Measurements from ENCODE around the gene PDE7B. TPM values are rescaled to one million over a fixed set of nuclear protein-coding genes. Genes with fewer than 3 reads are reported as not detected.

The PDE7B gene
- total and polyA plus RNA-seq, 2 donors (not counting 1 experiment from before 2014, with no cell fraction given), result 2.6 to 7.5 TPM

DNA sequence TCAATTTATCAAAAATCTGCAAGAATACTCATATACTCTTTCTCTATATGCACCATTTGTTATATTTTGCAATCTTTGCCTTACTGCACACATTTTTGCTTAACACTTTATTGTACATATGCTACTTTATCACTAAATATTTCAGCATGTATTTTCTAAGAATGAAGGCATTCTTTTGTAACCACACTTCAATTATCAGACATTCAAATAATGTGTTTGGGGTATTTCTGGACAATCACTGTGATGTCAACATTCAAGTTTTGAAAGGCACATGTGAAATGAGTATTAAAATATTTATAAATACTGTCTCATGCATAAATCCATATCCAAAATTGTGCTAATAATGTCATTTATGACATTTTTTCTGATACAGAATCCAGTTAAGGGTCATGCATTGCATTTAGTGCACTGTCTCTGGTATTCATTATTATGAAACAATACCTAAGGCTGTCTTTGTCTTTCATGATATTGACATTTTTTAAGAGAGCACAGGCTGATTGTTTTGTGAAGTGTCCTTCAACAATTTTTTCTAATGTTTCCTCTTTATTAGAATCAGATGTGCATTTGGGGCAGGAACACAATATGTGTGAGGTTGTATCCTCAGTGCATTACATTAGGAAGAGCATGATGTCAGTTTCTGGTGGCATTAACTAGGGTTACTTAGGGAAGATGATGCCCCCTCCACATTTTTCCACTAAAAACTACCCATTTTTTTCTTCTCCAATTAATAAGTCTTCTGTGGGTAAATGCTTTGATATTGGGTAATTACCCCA is 292.9 kb downstream of the PDE7B start:
- H3K9ac ChIP-seq (ENCODE audit: low read length), result no peak overlapping the region
- DNase-seq, result no peak
- intact Hi-C loops (cut with micrococcal nuclease), result no loop called here
- ATAC-seq (ENCODE audit: low read depth), result no peak
- ChIA-PET POLR2A (no interaction called here), CTCF (no interaction called here)
- no peak overlapping the region for H3K4me3 ChIP-seq (ENCODE audit: control extremely low read depth in 1 of 5, extremely low read depth in 1 of 5, insufficient read depth in 1 of 5, low read depth in 2 of 5, low read length in 4 of 5)
- H3K27ac Mint-ChIP-seq, result no peak overlapping the region
- no peaks in the 10 kb centered on the region for H3K27me3 ChIP-seq (replicated peaks in 1 of 4; ENCODE audit: control extremely low read depth in 1 of 4, control insufficient read depth in 3 of 4, insufficient read depth in 4 of 4, low read length in 3 of 4)
- H4K20me1 ChIP-seq (ENCODE audit: control insufficient read depth, insufficient read depth, low read length, poor library complexity, severe bottlenecking), result no peaks in the 10 kb centered on the region
- no peak overlapping the region for H2AFZ ChIP-seq (ENCODE audit: insufficient read depth, low read depth, low read length, poor library complexity, severe bottlenecking)
- no peak overlapping the region for H3K4me2 ChIP-seq (replicated peaks; ENCODE audit: low read depth, low read length, poor library complexity, severe bottlenecking)
- H3K4me1 ChIP-seq (ENCODE audit: control insufficient read depth in 2 of 2, insufficient read depth in 2 of 2, low read length in 2 of 2), result no peaks in the 10 kb centered on the region
- H3K9me3 ChIP-seq (ENCODE audit: control extremely low read depth in 1 of 3, control insufficient read depth in 2 of 3, insufficient read depth in 1 of 3, low read length in 2 of 3), result no peaks in the 10 kb centered on the region
- H3K27ac ChIP-seq (ENCODE audit: low read length in 2 of 2), result no peak overlapping the region
- H3K36me3 ChIP-seq (replicated peaks in 1 of 2; ENCODE audit: control extremely low read depth in 1 of 2, control insufficient read depth in 1 of 2, extremely low read depth in 1 of 2, insufficient read depth in 2 of 2, low read length in 1 of 2), result peaks cover 0 to 2% of the 10 kb centered on the region in 2 experiments
- H3K27me3 Mint-ChIP-seq, result no peaks in the 10 kb centered on the region
- H3K4me3 Mint-ChIP-seq, result no peak overlapping the region
- no peaks in the 10 kb centered on the region for H3K79me2 ChIP-seq (ENCODE audit: control insufficient read depth, insufficient read depth, low read length)
- TF ChIP-seq EZH2 (IDR thresholded peaks at IDR 0.05; ENCODE audit: borderline replicate concordance, insufficient read depth, low read depth, low read length, poor library complexity, severe bottlenecking), result no peak
- TF ChIP-seq, protein P1, sequence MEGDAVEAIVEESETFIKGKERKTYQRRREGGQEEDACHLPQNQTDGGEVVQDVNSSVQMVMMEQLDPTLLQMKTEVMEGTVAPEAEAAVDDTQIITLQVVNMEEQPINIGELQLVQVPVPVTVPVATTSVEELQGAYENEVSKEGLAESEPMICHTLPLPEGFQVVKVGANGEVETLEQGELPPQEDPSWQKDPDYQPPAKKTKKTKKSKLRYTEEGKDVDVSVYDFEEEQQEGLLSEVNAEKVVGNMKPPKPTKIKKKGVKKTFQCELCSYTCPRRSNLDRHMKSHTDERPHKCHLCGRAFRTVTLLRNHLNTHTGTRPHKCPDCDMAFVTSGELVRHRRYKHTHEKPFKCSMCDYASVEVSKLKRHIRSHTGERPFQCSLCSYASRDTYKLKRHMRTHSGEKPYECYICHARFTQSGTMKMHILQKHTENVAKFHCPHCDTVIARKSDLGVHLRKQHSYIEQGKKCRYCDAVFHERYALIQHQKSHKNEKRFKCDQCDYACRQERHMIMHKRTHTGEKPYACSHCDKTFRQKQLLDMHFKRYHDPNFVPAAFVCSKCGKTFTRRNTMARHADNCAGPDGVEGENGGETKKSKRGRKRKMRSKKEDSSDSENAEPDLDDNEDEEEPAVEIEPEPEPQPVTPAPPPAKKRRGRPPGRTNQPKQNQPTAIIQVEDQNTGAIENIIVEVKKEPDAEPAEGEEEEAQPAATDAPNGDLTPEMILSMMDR (IDR thresholded peaks at IDR 0.05), result no peak
- H3K4me1 Mint-ChIP-seq, result no peaks in the 10 kb centered on the region
- peaks cover 4% of the 10 kb centered on the region for H3K9me3 Mint-ChIP-seq (ENCODE audit: insufficient read depth)

DNA sequence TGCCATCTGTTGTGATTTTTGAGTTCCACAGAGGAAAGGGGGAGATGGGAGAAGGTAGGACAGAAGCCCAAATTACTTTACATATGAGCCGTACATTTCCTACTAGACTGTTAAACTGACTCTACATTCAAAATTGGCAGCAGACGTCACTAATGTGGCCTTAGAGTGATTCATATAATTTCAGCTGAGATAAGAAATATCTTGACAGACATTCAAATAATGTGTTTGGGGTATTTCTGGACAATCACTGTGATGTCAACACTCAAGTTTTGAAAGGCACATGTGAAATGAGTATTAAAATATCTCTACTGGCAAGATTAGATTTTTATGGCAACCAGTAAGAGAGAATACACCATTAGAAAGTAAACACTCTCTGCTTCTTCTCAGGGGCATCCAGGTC is 294.6 kb downstream of the PDE7B start:
- Histone ChIP-seq H3K79me2 (ENCODE audit: control insufficient read depth, insufficient read depth, low read length) (no peaks in the 10 kb centered on the region), H3K4me1 (ENCODE audit: control insufficient read depth in 2 of 2, insufficient read depth in 2 of 2, low read length in 2 of 2) (no peaks in the 10 kb centered on the region), H3K9ac (ENCODE audit: low read length) (no peak overlapping the region), H3K36me3 (replicated peaks in 1 of 2; ENCODE audit: control extremely low read depth in 1 of 2, control insufficient read depth in 1 of 2, extremely low read depth in 1 of 2, insufficient read depth in 2 of 2, low read length in 1 of 2) (peaks cover 0 to 2% of the 10 kb centered on the region in 2 experiments), H3K27ac (ENCODE audit: low read length in 2 of 2) (no peak overlapping the region), H3K9me3 (ENCODE audit: control extremely low read depth in 1 of 3, control insufficient read depth in 2 of 3, insufficient read depth in 1 of 3, low read length in 2 of 3) (no peaks in the 10 kb centered on the region), H3K4me2 (replicated peaks; ENCODE audit: low read depth, low read length, poor library complexity, severe bottlenecking) (no peak overlapping the region), H4K20me1 (ENCODE audit: control insufficient read depth, insufficient read depth, low read length, poor library complexity, severe bottlenecking) (no peaks in the 10 kb centered on the region), H2AFZ (ENCODE audit: insufficient read depth, low read depth, low read length, poor library complexity, severe bottlenecking) (no peak overlapping the region), H3K27me3 (replicated peaks in 1 of 4; ENCODE audit: control extremely low read depth in 1 of 4, control insufficient read depth in 3 of 4, insufficient read depth in 4 of 4, low read length in 3 of 4) (no peaks in the 10 kb centered on the region), H3K4me3 (ENCODE audit: control extremely low read depth in 1 of 5, extremely low read depth in 1 of 5, insufficient read depth in 1 of 5, low read depth in 2 of 5, low read length in 4 of 5) (no peak overlapping the region)
- Mint-ChIP-seq H3K27me3 (no peaks in the 10 kb centered on the region), H3K27ac (no peak overlapping the region), H3K4me1 (no peaks in the 10 kb centered on the region), H3K4me3 (no peak overlapping the region), H3K9me3 (ENCODE audit: insufficient read depth) (peaks cover 4% of the 10 kb centered on the region)
- intact Hi-C loops (cut with micrococcal nuclease), result no loop called here
- no CpG with 5 or more reads among the region's 2 CpGs for WGBS (ENCODE audit: insufficient coverage)
- ChIA-PET CTCF (no interaction called here), POLR2A (no interaction called here)
- ATAC-seq (ENCODE audit: low read depth) (no peak), DNase-seq (no peak)
- no peak for TF ChIP-seq EZH2 (IDR thresholded peaks at IDR 0.05; ENCODE audit: borderline replicate concordance, insufficient read depth, low read depth, low read length, poor library complexity, severe bottlenecking)
- TF ChIP-seq, protein P1 (IDR thresholded peaks at IDR 0.05), result no peak
